ENCODE data around the gene NR2F1-AS1. TPM values are rescaled to one million over a fixed set of nuclear protein-coding genes. Genes with fewer than 3 reads are reported as not detected.
"Not testable (repeated sequence)": the region's sequence is repeated elsewhere in the genome, so short reads cannot be mapped to it uniquely, and the experiment has no call there.

Gene NR2F1-AS1
- total RNA-seq, 1 donor from 2014 or later, result 15.1 TPM

- DNase-seq (ENCODE audit: extremely low read depth, low read depth, low spot score), result no peak
These were observed 23.9 kb downstream of the NR2F1-AS1 start for GRCh38 chr5:93557021-93557604.

GRCh38 chr5:93549594-93549993 lies 31.4 kb downstream of the NR2F1-AS1 start:
- not testable (repeated sequence) for DNase-seq (ENCODE audit: extremely low read depth, low read depth, low spot score)

- no peak for DNase-seq (ENCODE audit: extremely low read depth, low read depth, low spot score)
These were observed 35.1 kb downstream of the NR2F1-AS1 start for GRCh38 chr5:93545872-93546271.

- DNase-seq (ENCODE audit: extremely low read depth, low read depth, low spot score), result no peak
These were observed 48.6 kb downstream of the NR2F1-AS1 start for GRCh38 chr5:93532370-93532769.

GRCh38 chr5:93521815-93522214 lies 59.2 kb downstream of the NR2F1-AS1 start:
- not testable (repeated sequence) for DNase-seq (ENCODE audit: extremely low read depth, low read depth, low spot score)

GRCh38 chr5:93519740-93520139 lies 61.3 kb downstream of the NR2F1-AS1 start:
- no peak for DNase-seq (ENCODE audit: extremely low read depth, low read depth, low spot score)

- no peak for DNase-seq (ENCODE audit: extremely low read depth, low read depth, low spot score)
These were observed 63.2 kb downstream of the NR2F1-AS1 start for GRCh38 chr5:93517828-93518227.

GRCh38 chr5:93513298-93513697 lies 67.7 kb downstream of the NR2F1-AS1 start:
- DNase-seq (ENCODE audit: extremely low read depth, low read depth, low spot score), result no peak

- DNase-seq (ENCODE audit: extremely low read depth, low read depth, low spot score), result peak; percentile 94
These were observed 68.2 kb downstream of the NR2F1-AS1 start for GRCh38 chr5:93512799-93513198.

- no peak for DNase-seq (ENCODE audit: extremely low read depth, low read depth, low spot score)
These were observed 69.6 kb downstream of the NR2F1-AS1 start for GRCh38 chr5:93511445-93511844.

- no peak for DNase-seq (ENCODE audit: extremely low read depth, low read depth, low spot score)
These were observed 70.2 kb downstream of the NR2F1-AS1 start for GRCh38 chr5:93510626-93511380.

- not testable (repeated sequence) for DNase-seq (ENCODE audit: extremely low read depth, low read depth, low spot score)
These were observed 75.5 kb downstream of the NR2F1-AS1 start for GRCh38 chr5:93505553-93505952.

GRCh38 chr5:93503598-93504067 lies 77.4 kb downstream of the NR2F1-AS1 start:
- DNase-seq (ENCODE audit: extremely low read depth, low read depth, low spot score), result peak; percentile 75

GRCh38 chr5:93497096-93497495 lies 83.9 kb downstream of the NR2F1-AS1 start:
- peak; percentile 80 for DNase-seq (ENCODE audit: extremely low read depth, low read depth, low spot score)

- no peak for DNase-seq (ENCODE audit: extremely low read depth, low read depth, low spot score)
These were observed 101.0 kb downstream of the NR2F1-AS1 start for GRCh38 chr5:93479982-93480509.

- DNase-seq (ENCODE audit: extremely low read depth, low read depth, low spot score), result no peak
These were observed 103.2 kb downstream of the NR2F1-AS1 start for GRCh38 chr5:93477816-93478215.

- no peak for DNase-seq (ENCODE audit: extremely low read depth, low read depth, low spot score)
These were observed 104.7 kb downstream of the NR2F1-AS1 start for GRCh38 chr5:93476251-93476742.

- no peak for DNase-seq (ENCODE audit: extremely low read depth, low read depth, low spot score)
These were observed 118.1 kb downstream of the NR2F1-AS1 start for GRCh38 chr5:93462916-93463315.

- DNase-seq (ENCODE audit: extremely low read depth, low read depth, low spot score), result no peak
These were observed 119.3 kb downstream of the NR2F1-AS1 start for GRCh38 chr5:93461756-93462155.

GRCh38 chr5:93460286-93460685 lies 120.7 kb downstream of the NR2F1-AS1 start:
- no peak for DNase-seq (ENCODE audit: extremely low read depth, low read depth, low spot score)

- not testable (repeated sequence) for DNase-seq (ENCODE audit: extremely low read depth, low read depth, low spot score)
These were observed 124.2 kb downstream of the NR2F1-AS1 start for GRCh38 chr5:93456796-93457195.

- no peak for DNase-seq (ENCODE audit: extremely low read depth, low read depth, low spot score)
These were observed 126.1 kb downstream of the NR2F1-AS1 start for GRCh38 chr5:93454896-93455295.

All from glomerular endothelial cell (primary cell).